ENCODE data around the gene KCNS1.

The KCNS1 gene

DNA sequence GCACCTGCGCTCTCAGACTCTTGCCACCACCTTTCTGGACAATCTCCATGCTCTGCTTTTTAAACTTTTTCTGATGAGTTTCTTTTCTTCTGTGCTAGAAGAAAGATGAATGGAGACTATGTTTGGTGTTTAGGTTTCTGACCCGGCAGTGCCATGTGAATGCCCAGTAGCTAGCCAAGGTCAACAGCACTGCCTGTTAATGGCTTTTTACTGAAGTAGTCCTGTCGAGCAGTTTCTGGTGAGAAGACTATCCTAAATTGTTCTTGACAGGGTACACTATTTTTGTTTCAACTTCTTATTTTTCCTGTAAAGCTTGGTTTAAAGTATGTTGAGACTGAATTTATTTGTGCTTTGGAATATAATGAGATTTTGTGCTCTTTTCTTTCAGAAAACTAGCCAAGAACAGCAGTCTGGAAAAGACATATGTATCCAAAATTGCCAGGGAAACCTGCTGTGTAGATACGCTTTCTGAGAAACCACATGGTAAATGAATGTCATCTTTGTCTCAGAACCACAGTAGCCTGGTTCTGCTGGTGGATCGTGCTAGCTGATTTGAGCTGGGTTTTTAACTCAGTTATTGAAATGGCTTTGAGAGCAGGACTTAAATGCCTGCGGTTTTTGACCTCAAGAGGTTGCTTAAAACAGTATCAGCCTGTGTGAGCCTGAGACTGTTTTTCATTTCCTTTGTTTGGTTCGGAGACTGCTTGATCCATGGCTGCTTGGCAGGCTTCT, 48.1 kb downstream of the KCNS1 start:
- no peak for DNase-seq (ENCODE audit: extremely low read depth in 1 of 2, low read depth in 1 of 2)

DNA sequence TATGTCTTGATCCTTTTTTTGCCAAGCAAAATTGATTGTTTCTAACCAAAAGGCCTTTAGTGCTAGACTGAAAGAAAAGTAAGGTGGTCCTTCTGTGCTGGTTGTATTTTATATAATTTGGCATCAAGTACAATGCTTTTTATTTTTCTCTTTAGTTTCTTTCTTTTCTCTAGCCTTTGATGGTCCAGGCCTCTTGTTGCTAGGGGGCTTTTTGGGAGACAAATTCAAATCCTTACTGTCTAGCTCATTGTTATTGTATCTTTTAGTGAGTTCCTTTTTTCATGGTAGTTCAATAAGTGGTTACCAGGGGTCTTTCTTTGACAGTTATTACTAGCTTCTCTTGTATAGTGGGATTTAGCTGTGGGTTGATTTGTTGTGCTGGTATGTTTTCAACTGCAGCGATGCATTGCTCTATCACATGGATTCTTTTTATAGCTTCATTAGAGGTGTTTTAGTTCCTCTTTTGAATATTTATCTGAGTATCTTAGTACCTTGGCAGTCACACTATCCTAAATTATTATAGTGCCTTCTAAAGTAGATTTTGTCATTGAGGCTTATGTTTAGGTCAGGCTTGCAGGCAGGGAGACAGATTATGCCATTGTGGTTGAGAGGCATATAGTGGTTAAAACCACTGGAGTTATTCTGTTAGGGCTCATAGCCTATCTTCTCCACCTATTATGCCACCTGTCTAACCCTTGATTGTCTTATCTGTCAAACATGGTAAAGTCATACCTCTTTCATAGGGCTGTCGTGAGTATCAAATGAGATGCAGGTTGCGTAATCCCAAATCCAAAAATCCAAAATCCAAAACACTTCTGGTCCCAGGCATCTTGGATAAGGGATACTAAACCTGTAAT, 49.5 kb downstream of the KCNS1 start:
- no peak for DNase-seq (ENCODE audit: extremely low read depth in 1 of 2, low read depth in 1 of 2)

DNA sequence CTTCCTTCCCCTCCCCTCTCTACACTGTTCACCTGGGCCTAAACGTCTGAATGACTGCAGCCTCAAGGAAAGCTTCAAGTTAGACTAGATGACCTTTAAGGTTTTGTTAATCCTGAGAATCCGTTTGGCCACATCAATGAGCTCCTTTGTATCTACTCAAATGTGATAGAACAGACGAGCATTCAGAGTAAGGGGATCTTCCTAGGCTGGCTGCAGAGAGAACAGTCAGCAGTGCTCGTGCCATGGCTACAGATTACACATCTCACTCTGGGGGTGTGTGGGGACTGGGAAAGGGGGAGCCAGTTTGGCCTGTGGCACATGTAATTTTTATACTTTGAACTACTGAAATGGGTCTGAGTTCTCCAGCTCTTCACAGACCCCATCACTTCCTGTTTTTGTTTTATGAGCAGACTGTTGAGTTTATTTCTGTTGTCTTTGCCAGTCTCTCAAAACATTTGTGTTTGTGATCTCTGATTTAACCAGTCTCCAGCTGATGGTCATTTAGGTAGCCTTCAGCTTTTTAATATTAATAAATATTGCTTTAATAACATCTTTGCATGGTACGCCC, 50.9 kb downstream of the KCNS1 start:
- no peak for DNase-seq (ENCODE audit: extremely low read depth in 1 of 2, low read depth in 1 of 2)

DNA sequence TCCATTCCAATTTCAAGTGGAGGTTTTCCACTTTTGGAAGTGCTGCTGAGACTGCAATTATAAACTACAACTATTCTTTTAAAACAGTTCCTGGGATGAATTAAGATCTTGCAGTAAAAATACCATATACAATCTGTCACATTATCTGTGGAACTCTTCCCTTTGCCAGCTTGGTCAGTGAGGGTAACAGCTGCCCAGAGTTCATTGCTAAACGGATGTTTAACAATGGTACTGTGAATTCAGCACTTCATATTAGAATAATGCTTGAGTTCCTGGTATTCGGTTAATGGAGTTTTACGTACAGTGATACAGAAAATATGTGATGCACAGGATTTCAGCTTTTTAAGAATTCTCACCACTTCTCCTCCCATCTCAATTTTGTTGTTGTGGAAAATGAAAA, 51.5 kb downstream of the KCNS1 start:
- no peak for DNase-seq (ENCODE audit: extremely low read depth in 1 of 2, low read depth in 1 of 2)

DNA sequence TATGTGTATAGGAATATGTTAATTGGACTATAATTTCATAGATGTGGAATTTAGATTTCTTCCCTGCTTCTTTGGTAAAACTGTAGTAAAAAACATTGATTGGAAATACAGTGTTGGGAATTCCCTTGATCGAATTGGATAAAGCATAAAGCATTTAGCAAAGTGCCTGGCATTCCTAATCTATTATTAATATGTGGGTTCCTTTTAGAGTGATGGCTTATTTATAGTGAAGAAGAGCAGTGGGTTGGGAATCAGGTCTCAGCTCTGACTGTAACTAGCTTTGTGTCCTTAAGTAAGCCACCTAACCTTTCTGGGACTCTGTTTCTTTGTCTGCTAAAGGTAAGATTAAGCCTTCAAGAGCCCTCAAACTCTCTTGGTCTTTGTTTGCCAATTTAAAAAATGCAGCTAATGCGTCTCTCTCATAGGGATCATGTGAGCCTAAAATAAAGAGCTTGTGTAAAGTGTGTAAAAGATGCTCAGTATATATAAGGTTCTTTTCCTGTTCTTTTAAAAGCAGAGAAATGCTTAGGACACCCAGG, 53.3 kb downstream of the KCNS1 start:
- DNase-seq (ENCODE audit: extremely low read depth in 1 of 2, low read depth in 1 of 2), result no peak

DNA sequence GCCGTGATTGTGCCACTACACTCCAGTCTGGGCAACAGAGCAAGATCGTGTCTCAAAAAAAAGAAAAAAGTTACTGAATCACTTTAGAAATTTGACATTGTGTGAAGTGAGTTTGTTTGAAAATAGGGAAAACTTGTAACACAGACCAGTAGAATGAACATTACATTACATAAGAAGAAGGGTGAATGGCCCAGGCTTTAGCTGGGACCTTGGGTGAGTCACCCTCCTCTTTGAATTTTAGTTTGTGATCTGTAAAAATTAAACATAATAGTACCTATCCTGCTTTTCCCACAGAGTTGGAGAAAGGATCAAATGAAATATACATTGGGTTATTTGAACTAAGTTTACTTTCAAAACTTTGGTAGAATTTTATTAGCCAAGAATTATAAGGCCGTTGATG, 56.3 kb downstream of the KCNS1 start:
- DNase-seq (ENCODE audit: extremely low read depth in 1 of 2, low read depth in 1 of 2), result no peak

DNA sequence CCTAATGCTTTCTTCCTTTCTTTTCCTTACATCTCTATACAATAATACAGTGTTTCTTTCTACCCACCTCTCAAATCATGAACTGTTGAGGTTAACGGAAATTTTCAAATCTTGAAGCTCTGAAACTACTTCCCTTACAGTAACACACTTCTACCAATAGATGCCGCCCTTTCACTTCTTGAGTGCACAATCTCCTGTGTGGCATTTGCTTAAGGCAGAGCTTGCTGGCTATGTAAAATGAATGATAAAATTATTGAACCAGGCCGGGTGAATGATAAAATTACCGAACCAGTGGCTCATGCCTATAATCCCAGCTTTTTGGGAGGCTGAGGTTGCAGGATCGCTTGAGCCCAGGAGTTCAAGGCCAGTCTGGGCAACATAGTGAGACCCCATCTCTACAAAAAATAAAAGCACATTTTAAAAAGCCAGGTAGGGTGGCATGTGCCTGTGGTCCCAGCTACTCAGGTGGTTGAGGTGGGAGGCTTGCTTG, 56.8 kb downstream of the KCNS1 start:
- DNase-seq (ENCODE audit: extremely low read depth in 1 of 2, low read depth in 1 of 2), result no peak

DNA sequence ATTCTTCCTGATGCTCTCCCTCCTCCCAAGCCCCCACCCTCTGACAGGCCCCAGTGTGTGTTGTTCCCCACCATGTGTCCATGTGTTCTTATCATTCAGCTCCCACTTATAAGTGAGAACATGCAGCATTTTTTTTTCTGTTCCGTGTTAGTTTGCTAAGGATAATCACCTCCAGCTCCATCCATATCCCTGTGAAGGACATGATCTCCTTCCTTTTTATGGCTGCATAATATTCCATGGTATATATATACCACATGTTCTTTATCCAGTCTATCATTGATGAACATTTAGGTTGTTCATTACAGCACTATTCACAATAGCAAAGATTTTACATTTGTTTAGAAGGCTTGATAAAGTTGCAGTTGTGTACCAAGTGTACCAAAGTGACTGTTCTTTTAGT, 57.9 kb downstream of the KCNS1 start:
- no peak for DNase-seq (ENCODE audit: extremely low read depth in 1 of 2, low read depth in 1 of 2)

Data from stimulated activated CD8-positive, alpha-beta memory T cell treated with anti-CD3 and anti-CD28 coated beads, Interleukin-7, amount 100 ng/mL, for 48 hours (primary cell).